Neural cell (in vitro differentiated cells): Measurements from ENCODE around the gene TTC8. TPM values are rescaled to one million over a fixed set of nuclear protein-coding genes. Genes with fewer than 3 reads are reported as not detected.

Source experiments
- H2AFZ ChIP-seq: fragments of 200-600, 300-800 bp; sonication (generic), shearing (Covaris generic); 2 replicates; pipeline ENCODE4 v1.6.0; 2014; ENCODE audit warnings: low read depth, mild to moderate bottlenecking, antibody characterized with exemption, low read length, moderate library complexity
- H3F3A ChIP-seq: fragments of 200-600 bp; shearing (Covaris generic); 2 replicates; pipeline ENCODE4 v1.6.1; 2016; ENCODE audit warnings: mild to moderate bottlenecking, moderate library complexity, mixed read lengths, antibody characterized with exemption, low read length; ENCODE audit not compliant: insufficient read depth, poor library complexity, severe bottlenecking
- H3K27ac ChIP-seq: fragments of 200-600, 300-800 bp; sonication (generic), shearing (Covaris generic); 2 replicates; pipeline ENCODE4 v1.5.1; 2014; ENCODE audit warnings: mild to moderate bottlenecking, low read length, moderate library complexity
- H3K27me3 ChIP-seq: fragments of 300-800, 200-600 bp; sonication (generic), shearing (Covaris generic); 2 replicates; pipeline ENCODE4 v1.6.0; 2014; ENCODE audit warnings: mild to moderate bottlenecking, low read depth, low read length, moderate library complexity; ENCODE audit not compliant: insufficient read depth
- H3K36me3 ChIP-seq: fragments of 300-800, 200-600 bp; sonication (generic), shearing (Covaris generic); 2 replicates; pipeline ENCODE4 v1.5.1; 2014; ENCODE audit warnings: mild to moderate bottlenecking, antibody characterized with exemption, low read length, moderate library complexity; ENCODE audit not compliant: insufficient read depth
- H3K4me2 ChIP-seq: fragments of 300-800, 200-600 bp; sonication (generic), shearing (Covaris generic); 2 replicates; pipeline ENCODE4 v1.6.0; 2014; ENCODE audit warnings: mild to moderate bottlenecking, low read length
- H3K4me3 ChIP-seq: fragments of 300-800, 200-600 bp; sonication (generic), shearing (Covaris generic); 2 replicates; pipeline ENCODE4 v1.5.1; 2014; ENCODE audit warnings: mild to moderate bottlenecking, low read length, moderate library complexity
- H3K79me2 ChIP-seq: fragments of 200-600 bp; shearing (Covaris generic); replicated peaks from 2 replicates; pipeline ENCODE4 v1.6.0; 2014; ENCODE audit warnings: mild to moderate bottlenecking, low read length, moderate library complexity; ENCODE audit not compliant: insufficient read depth
- H3K9ac ChIP-seq: fragments of 300-800, 200-600 bp; sonication (generic), shearing (Covaris generic); 2 replicates; pipeline ENCODE4 v1.6.1; 2016; ENCODE audit warnings: mild to moderate bottlenecking, low read length, mixed read lengths
- H3K9me2 ChIP-seq: fragments of 200-600 bp; shearing (Covaris generic); 2 replicates; pipeline ENCODE4 v1.6.1; 2016; ENCODE audit warnings: mild to moderate bottlenecking, low read length, mixed read lengths; ENCODE audit not compliant: insufficient read depth
- H3K9me3 ChIP-seq: fragments of 200-600, 300-800 bp; sonication (generic), shearing (Covaris generic); 2 replicates; pipeline ENCODE4 v1.6.1; 2016; ENCODE audit warnings: mild to moderate bottlenecking, mixed run types, low read length, moderate library complexity, mixed read lengths
- H4K20me1 ChIP-seq: fragments of 200-600 bp; shearing (Covaris generic); 2 replicates; pipeline ENCODE4 v1.6.1; 2016; ENCODE audit warnings: mild to moderate bottlenecking, mixed run types; ENCODE audit not compliant: insufficient read depth
- EP300 ChIP-seq: fragments of 450-650 bp; conservative IDR thresholded peaks from 2 replicates; pipeline ENCODE4 v1.6.1; 2014; ENCODE audit warnings: antibody characterized with exemption, mild to moderate bottlenecking, moderate library complexity; ENCODE audit not compliant: poor library complexity, severe bottlenecking
- EZH2 ChIP-seq: fragments of 200-600, 300-800 bp; shearing (Covaris generic), sonication (generic); IDR thresholded peaks from 2 replicates; pipeline ENCODE4 v1.6.1; 2014; ENCODE audit warnings: antibody characterized with exemption, low read length, borderline replicate concordance, mild to moderate bottlenecking; ENCODE audit not compliant: insufficient read depth, poor library complexity, severe bottlenecking
- MXI1 ChIP-seq: fragments of 450-650 bp; conservative IDR thresholded peaks from 2 replicates; pipeline ENCODE4 v1.6.1; 2014; ENCODE audit warnings: antibody characterized with exemption, mild to moderate bottlenecking; ENCODE audit not compliant: poor library complexity, severe bottlenecking
- POLR2AphosphoS5 ChIP-seq: IDR thresholded peaks from 2 replicates; pipeline ENCODE4 v1.6.1; 2012
- RAD21 ChIP-seq: fragments of 450-650 bp; conservative IDR thresholded peaks from 2 replicates; pipeline ENCODE4 v1.6.1; 2014; ENCODE audit warnings: antibody characterized with exemption, mild to moderate bottlenecking, moderate library complexity
- SMC3 ChIP-seq: fragments of 450-650 bp; conservative IDR thresholded peaks from 2 replicates; pipeline ENCODE4 v1.6.1; 2014; ENCODE audit warnings: antibody characterized with exemption, mild to moderate bottlenecking, moderate library complexity; ENCODE audit not compliant: poor library complexity
- TAF1 ChIP-seq: IDR thresholded peaks from 2 replicates; pipeline ENCODE4 v1.6.1; 2012; ENCODE audit warnings: low read depth
- polyA plus RNA-seq: library from polyadenylated mRNA; depleted of rRNA; stranded (reverse); fragments of >200 nt; gene quantifications from 2 replicates; pipeline ENCODE4 v1.2.3, GENCODE V29; 2014
- TF ChIP-seq, protein P1 (sequence below): fragments of 450-650 bp; IDR thresholded peaks from 2 replicates; pipeline ENCODE4 v1.5.1; 2014; ENCODE audit warnings: antibody characterized with exemption, mild to moderate bottlenecking, moderate library complexity; ENCODE audit not compliant: poor library complexity, severe bottlenecking
- TF ChIP-seq, protein P2 (sequence below): IDR thresholded peaks from 2 replicates; pipeline ENCODE4 v1.6.1; 2012; ENCODE audit warnings: borderline replicate concordance

The TTC8 gene
- polyA plus RNA-seq, 1 donor from 2014 or later: 28.1 TPM

DNA sequence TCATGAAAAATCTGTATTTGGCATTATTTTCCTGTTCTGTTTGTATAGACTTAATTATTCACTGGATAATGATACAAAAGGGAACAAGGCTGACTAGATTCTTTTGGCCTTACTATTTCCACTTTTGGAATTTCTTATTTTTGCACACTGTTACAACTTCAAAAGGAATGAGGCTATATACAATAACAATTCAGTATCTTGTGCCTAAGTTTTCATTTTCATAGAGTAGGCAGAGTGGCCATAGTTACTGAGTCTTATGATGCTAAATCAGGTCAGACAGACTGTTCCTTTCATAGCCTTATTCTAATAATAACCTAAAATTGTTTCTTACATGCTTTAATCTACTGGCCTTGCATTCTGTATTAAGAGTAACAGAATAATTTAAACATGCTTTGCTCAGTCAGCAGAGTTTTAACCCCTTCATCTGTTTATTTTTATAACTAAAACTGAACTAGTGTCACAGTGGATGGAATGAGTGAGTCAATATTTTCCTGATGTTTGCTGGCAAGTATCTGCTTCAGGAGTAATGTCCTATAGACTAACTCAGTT lies 10.5 kb downstream of the TTC8 start:
- Histone ChIP-seq H3K4me2 (no peak overlapping the region), H3K36me3 (no peaks in the 10 kb centered on the region), H3K9ac (no peak overlapping the region), H3K79me2 (peaks cover 7% of the 10 kb centered on the region), H2AFZ (no peak overlapping the region), H3K9me2 (no peaks in the 10 kb centered on the region), H3F3A (no peaks in the 10 kb centered on the region), H3K27ac (no peak overlapping the region), H3K9me3 (no peaks in the 10 kb centered on the region), H4K20me1 (no peaks in the 10 kb centered on the region), H3K4me3 (no peak overlapping the region), H3K27me3 (no peaks in the 10 kb centered on the region)
- TF ChIP-seq RAD21 (no peak), SMC3 (no peak), TAF1 (no peak), POLR2AphosphoS5 (no peak), EZH2 (no peak), EP300 (no peak), MXI1 (no peak)
- TF ChIP-seq, protein P1, sequence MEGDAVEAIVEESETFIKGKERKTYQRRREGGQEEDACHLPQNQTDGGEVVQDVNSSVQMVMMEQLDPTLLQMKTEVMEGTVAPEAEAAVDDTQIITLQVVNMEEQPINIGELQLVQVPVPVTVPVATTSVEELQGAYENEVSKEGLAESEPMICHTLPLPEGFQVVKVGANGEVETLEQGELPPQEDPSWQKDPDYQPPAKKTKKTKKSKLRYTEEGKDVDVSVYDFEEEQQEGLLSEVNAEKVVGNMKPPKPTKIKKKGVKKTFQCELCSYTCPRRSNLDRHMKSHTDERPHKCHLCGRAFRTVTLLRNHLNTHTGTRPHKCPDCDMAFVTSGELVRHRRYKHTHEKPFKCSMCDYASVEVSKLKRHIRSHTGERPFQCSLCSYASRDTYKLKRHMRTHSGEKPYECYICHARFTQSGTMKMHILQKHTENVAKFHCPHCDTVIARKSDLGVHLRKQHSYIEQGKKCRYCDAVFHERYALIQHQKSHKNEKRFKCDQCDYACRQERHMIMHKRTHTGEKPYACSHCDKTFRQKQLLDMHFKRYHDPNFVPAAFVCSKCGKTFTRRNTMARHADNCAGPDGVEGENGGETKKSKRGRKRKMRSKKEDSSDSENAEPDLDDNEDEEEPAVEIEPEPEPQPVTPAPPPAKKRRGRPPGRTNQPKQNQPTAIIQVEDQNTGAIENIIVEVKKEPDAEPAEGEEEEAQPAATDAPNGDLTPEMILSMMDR: no peak
- TF ChIP-seq, protein P2, sequence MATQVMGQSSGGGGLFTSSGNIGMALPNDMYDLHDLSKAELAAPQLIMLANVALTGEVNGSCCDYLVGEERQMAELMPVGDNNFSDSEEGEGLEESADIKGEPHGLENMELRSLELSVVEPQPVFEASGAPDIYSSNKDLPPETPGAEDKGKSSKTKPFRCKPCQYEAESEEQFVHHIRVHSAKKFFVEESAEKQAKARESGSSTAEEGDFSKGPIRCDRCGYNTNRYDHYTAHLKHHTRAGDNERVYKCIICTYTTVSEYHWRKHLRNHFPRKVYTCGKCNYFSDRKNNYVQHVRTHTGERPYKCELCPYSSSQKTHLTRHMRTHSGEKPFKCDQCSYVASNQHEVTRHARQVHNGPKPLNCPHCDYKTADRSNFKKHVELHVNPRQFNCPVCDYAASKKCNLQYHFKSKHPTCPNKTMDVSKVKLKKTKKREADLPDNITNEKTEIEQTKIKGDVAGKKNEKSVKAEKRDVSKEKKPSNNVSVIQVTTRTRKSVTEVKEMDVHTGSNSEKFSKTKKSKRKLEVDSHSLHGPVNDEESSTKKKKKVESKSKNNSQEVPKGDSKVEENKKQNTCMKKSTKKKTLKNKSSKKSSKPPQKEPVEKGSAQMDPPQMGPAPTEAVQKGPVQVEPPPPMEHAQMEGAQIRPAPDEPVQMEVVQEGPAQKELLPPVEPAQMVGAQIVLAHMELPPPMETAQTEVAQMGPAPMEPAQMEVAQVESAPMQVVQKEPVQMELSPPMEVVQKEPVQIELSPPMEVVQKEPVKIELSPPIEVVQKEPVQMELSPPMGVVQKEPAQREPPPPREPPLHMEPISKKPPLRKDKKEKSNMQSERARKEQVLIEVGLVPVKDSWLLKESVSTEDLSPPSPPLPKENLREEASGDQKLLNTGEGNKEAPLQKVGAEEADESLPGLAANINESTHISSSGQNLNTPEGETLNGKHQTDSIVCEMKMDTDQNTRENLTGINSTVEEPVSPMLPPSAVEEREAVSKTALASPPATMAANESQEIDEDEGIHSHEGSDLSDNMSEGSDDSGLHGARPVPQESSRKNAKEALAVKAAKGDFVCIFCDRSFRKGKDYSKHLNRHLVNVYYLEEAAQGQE: no peak

DNA sequence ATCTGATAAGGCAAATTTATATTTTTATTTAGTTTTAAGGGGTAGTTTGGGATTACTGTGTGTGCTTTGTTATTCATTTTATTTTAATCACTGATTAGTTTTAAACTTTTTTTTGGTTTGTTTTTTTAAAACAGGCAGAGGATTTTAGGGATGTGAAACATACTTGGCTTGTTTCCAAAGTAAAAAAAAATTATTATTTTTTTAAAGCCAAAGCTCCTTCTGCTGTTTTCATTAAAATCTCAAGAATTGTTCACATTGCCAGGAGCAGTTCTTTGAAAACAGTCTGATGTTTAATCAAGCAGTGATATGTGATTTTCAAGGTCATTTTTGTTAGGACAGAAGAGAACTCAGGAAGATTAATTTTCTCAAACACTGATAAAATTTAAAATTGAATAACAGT lies 11.2 kb downstream of the TTC8 start:
- no peak overlapping the region for H3K4me2 ChIP-seq
- H3K27me3 ChIP-seq: no peaks in the 10 kb centered on the region
- no peak overlapping the region for H3K27ac ChIP-seq
- H3K9me3 ChIP-seq: no peaks in the 10 kb centered on the region
- H3K36me3 ChIP-seq: no peaks in the 10 kb centered on the region
- H3F3A ChIP-seq: no peaks in the 10 kb centered on the region
- peaks cover 7% of the 10 kb centered on the region for H3K79me2 ChIP-seq
- H3K9me2 ChIP-seq: no peaks in the 10 kb centered on the region
- no peaks in the 10 kb centered on the region for H4K20me1 ChIP-seq
- no peak overlapping the region for H3K4me3 ChIP-seq
- no peak overlapping the region for H3K9ac ChIP-seq
- H2AFZ ChIP-seq: no peak overlapping the region
- TF ChIP-seq RAD21: no peak
- no peak for TF ChIP-seq EP300
- TF ChIP-seq MXI1: no peak
- no peak for TF ChIP-seq SMC3
